Fibroblast of pulmonary artery (primary cell): Measurements from ENCODE around the gene RAB27B.
A peak's percentile ranks its signal among the peaks of the same experiment; 100 is the strongest.
"Not testable (repeated sequence)": the region's sequence is repeated elsewhere in the genome, so short reads cannot be mapped to it uniquely, and the experiment has no call there.

Source experiments
- DNase-seq: peaks from one replicate; pipeline ENCODE4 v3.0.0-alpha.2; 2010; ENCODE audit warnings: low read depth
- H3K4me3 ChIP-seq: replicated peaks from 2 replicates; pipeline ENCODE4 v1.5.1; 2011; ENCODE audit warnings: low read depth, mild to moderate bottlenecking, control low read depth, low read length, moderate library complexity
- TF ChIP-seq, protein P1 (sequence below): IDR thresholded peaks from 2 replicates; pipeline ENCODE4 v1.5.1; 2011; ENCODE audit warnings: mild to moderate bottlenecking, control low read depth, low read length, inconsistent platforms; ENCODE audit errors: missing control alignments

RAB27B gene

DNA sequence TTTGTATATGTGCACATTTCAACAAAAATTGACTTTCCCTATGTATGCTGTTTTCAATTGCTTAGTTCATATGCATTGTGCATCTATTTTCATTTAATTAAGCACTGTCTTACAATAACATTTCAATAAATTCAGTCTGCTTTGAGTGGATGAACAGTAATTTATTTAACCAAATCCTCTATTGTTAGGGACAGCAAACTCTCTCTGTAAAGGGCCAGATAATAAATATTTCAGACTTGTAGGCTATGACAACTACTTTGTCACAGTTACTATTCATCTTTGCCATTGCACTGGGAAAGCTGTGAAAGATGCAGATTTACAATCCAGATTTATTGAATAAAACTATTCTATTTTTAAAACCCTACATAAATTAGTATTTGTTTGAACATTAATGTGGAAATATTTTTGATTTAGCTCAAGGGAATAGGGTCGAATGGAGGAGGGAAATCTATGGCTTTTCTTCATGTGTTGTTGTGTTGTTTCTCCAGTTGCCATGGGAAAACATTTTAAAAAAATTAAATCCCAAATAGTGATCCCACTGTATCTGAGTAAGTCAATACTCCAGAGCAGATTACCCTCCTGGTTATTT is 14.2 kb upstream of the RAB27B start:
- no peak overlapping the region for H3K4me3 ChIP-seq
- DNase-seq = no peak
- TF ChIP-seq, protein P1, sequence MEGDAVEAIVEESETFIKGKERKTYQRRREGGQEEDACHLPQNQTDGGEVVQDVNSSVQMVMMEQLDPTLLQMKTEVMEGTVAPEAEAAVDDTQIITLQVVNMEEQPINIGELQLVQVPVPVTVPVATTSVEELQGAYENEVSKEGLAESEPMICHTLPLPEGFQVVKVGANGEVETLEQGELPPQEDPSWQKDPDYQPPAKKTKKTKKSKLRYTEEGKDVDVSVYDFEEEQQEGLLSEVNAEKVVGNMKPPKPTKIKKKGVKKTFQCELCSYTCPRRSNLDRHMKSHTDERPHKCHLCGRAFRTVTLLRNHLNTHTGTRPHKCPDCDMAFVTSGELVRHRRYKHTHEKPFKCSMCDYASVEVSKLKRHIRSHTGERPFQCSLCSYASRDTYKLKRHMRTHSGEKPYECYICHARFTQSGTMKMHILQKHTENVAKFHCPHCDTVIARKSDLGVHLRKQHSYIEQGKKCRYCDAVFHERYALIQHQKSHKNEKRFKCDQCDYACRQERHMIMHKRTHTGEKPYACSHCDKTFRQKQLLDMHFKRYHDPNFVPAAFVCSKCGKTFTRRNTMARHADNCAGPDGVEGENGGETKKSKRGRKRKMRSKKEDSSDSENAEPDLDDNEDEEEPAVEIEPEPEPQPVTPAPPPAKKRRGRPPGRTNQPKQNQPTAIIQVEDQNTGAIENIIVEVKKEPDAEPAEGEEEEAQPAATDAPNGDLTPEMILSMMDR = no peak

DNA sequence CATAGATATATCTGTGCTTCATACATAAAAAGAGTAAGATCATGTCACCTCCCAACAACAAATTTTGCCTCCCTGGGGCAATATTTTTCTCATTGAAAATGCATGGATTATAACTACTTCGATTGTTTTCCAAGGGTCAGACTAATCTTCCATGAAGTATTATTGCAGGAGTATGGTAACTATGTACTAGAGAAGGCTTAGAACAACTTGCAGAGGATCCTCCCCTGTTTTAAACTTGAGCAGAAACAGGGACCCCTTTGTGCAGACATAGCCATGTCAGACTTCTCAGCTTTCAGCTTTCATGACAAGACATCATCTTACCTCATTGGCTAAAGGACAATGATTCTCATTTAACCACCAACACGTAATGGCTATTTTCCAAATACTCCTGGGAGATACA is 13.2 kb upstream of the RAB27B start:
- no peak for DNase-seq
- TF ChIP-seq, protein P1 = no peak
- no peak overlapping the region for H3K4me3 ChIP-seq

DNA sequence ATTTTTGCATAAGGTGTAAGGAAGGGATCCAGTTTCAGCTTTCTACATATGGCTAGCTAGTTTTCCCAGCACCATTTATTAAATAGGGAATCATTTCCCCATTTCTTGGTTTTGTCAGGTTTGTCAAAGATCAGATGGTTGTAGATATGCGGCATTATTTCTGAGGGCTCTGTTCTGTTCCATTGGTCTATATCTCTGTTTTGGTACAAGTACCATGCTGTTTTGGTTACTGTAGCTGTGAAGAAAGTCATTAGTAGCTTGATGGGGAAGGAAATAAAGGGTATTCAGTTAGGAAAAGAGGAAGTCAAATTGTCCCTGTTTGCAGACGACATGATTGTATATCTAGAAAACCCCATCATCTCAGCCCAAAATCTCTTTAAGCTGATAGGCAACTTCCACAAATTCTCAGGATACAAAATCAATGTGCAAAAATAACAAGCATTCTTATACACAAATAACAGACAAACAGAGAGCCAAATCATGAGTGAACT is 7.4 kb upstream of the RAB27B start:
- DNase-seq, H3K4me3 ChIP-seq: not testable (repeated sequence)

DNA sequence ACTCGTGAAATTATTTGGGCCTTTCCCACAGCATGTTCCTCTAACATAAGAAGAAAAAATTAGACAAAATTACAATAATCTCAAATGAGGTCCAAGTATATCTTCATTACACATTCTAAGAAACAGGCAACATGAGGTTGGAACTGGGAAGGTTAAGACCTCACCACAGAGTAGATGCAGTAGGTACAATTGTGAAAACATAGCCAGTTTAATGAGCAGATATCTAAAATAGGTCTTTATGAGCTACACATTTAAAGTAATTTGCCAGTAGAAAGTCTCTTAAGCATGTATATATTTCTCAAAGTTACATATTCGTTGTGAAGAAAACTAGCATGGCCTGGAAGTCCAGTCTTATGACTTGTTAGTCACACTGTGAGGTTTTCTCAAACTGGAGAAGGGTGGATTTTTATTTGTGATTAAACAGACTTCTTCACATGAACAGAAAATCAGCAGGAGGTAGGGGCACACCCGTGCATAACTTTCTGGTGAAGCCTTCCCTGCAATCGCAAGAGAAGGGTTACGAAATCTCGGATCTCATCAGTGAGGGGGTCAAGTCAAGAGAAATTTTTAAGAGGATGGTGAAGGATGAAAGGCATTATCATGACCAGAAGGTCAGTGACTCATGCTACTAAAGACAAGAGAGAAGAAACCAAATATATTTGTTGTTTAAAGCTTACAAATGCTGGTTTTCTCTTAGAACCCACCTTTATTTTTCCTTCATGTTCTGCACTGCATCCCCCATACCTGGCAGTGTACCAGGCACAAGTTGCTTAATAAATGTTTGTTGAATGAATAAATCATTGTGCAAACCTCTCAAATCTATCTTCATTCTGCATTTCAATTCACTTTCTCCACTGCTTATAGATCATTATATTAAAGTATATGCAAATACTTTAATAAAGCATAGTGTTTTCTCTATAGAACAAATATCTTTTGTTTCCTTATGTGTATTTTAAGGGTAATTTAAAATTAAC is 5.1 kb upstream of the RAB27B start:
- DNase-seq = peak; percentile 92
- H3K4me3 ChIP-seq = no peak overlapping the region
- TF ChIP-seq, protein P1 = no peak

DNA sequence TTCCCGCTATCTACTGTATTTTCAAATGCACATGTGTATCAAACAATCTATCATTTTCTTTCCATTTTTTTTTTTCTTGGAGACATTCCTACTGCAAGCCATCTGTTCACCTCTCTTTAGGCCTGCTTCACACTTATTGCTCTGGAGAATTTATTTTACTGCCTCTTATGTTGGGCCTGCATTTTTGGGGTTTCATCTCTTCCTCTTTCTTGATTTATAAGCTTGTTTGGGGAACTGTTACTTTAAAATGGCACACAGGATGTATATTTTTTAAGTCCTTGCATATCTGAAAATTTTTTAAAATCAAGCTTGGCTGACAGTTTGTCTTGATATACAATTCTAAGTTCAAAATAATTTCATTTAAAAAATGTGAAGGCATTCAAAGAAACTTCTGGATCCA is 3.5 kb upstream of the RAB27B start:
- no peak overlapping the region for H3K4me3 ChIP-seq
- DNase-seq = no peak
- TF ChIP-seq, protein P1 = no peak

DNA sequence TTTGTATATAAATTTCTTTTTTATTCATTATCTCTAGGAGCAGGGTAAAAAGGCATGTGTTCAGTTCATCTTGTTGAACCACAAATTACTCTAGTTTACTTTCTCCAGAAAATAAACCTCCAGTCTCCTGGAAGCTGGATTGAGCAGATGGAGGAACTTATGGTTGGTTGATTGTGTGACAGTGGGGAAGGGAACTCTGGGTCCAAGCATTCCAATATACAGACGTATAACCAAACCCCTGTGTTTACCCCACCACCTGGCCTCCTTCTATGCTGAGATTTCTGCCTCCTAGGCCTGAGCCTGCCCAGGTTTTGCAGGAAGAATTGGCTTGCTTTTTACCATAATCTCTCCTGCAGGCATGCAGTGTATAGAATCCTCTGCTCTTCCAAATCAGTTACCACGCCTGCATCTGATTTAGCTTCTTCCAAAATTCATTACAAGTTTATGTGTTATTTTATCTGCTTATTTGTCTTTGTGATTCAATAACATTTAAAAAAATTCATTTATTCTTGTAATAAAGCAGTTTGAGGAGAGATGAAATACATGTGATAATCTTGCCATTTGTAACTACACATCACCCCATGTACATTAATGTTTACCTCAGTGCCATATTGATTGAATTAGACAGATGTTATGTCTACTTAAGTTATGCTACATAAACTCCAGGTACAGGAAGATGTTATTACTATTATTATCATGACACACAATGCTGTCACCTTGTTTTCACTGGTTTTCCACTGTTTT is 2.5 kb upstream of the RAB27B start:
- TF ChIP-seq, protein P1 = no peak
- DNase-seq = no peak
- no peak overlapping the region for H3K4me3 ChIP-seq

DNA sequence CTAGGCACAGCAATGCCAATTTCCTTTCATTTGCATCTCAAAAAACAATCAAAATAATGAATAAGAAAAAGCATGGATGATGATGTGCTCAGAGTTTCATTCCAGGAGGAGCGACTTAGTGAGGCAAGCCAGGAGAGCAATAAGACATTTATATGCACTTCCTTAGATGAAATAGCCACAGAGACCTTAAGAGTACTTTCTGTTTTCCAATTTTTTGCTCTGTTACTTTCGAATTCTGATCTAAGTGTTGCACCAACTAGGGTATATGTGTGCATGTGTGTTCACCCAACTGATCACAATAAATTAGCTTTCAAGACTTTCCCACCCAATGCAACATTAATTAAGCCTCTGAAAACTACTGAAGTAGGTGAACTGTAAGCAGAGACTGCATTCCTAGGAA is 709 bp downstream of the RAB27B start:
- peak overlapping the region; percentile 69 for H3K4me3 ChIP-seq
- TF ChIP-seq, protein P1 = no peak
- peak; percentile 28 for DNase-seq
